ENCODE measurements around the gene NATD1. TPM values are rescaled to one million over a fixed set of nuclear protein-coding genes. Genes with fewer than 3 reads are reported as not detected.

NATD1 gene
- total and polyA plus RNA-seq, 2 experiments from 2014 or later, result 2.1 to 8.1 TPM

DNA sequence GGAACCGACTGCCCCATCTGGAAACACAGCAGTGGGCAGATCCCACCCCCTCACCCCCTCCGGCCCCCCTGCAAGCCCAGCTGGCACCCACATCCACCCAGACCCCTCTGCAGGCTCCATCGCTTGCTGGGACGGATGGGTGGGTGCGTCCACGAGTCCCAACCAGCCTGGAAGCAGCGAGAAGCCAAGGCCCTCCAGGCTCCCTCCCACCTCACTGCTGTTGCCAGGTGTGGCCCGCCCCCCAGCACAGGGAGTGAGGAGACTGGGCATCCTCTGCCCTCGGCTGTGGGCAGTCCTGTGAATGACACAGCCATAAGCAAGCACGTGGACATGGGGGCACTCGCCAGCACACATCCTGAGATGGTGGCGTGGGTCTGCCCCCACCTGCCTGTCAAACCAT lies 50.7 kb downstream of the NATD1 start:
- Mint-ChIP-seq H3K36me3 (ENCODE audit: low read depth) (peaks cover 24% of the 10 kb centered on the region), H3K4me1 (peaks cover 52% of the 10 kb centered on the region), H3K27me3 (ENCODE audit: insufficient read depth, low read depth, poor library complexity) (peaks cover 5% of the 10 kb centered on the region), H3K9me3 (no peaks in the 10 kb centered on the region), H3K4me3 (no peak overlapping the region), H3K27ac (no peak overlapping the region)
- Histone ChIP-seq H3K4me1 (ENCODE audit: insufficient read depth) (peaks cover 48% of the 10 kb centered on the region), H3K4me3 (no peak overlapping the region), H3K36me3 (ENCODE audit: insufficient read depth) (peaks cover 7% of the 10 kb centered on the region), H3K79me2 (replicated peaks; ENCODE audit: insufficient read depth) (peaks cover 95% of the 10 kb centered on the region), H3K27me3 (ENCODE audit: insufficient read depth) (no peaks in the 10 kb centered on the region), H3K27ac (ENCODE audit: low read depth) (no peak overlapping the region), H3K4me2 (no peak overlapping the region), H2AFZ (no peak overlapping the region), H3F3A (replicated peaks; ENCODE audit: low read depth) (peaks cover 29% of the 10 kb centered on the region), H4K20me1 (replicated peaks; ENCODE audit: insufficient read depth) (peaks cover 77% of the 10 kb centered on the region), H3K9me2 (ENCODE audit: insufficient read depth) (no peaks in the 10 kb centered on the region)
- TF ChIP-seq NANOG (IDR thresholded peaks at IDR 0.05; ENCODE audit: borderline replicate concordance) (no peak), EZH2 (IDR thresholded peaks at IDR 0.05; ENCODE audit: low read depth, unreplicated experiment) (no peak), CREB1 (CRISPR knock-in tag; IDR thresholded peaks at IDR 0.05; ENCODE audit: low read depth) (no peak), JUNB (IDR thresholded peaks at IDR 0.05; ENCODE audit: unreplicated experiment) (no peak), POLR2AphosphoS5 (IDR thresholded peaks at IDR 0.05; ENCODE audit: low read depth) (no peak), ZNF331 (CRISPR knock-in tag; IDR thresholded peaks at IDR 0.05; ENCODE audit: low read depth) (no peak)
- TF ChIP-seq, protein P1, sequence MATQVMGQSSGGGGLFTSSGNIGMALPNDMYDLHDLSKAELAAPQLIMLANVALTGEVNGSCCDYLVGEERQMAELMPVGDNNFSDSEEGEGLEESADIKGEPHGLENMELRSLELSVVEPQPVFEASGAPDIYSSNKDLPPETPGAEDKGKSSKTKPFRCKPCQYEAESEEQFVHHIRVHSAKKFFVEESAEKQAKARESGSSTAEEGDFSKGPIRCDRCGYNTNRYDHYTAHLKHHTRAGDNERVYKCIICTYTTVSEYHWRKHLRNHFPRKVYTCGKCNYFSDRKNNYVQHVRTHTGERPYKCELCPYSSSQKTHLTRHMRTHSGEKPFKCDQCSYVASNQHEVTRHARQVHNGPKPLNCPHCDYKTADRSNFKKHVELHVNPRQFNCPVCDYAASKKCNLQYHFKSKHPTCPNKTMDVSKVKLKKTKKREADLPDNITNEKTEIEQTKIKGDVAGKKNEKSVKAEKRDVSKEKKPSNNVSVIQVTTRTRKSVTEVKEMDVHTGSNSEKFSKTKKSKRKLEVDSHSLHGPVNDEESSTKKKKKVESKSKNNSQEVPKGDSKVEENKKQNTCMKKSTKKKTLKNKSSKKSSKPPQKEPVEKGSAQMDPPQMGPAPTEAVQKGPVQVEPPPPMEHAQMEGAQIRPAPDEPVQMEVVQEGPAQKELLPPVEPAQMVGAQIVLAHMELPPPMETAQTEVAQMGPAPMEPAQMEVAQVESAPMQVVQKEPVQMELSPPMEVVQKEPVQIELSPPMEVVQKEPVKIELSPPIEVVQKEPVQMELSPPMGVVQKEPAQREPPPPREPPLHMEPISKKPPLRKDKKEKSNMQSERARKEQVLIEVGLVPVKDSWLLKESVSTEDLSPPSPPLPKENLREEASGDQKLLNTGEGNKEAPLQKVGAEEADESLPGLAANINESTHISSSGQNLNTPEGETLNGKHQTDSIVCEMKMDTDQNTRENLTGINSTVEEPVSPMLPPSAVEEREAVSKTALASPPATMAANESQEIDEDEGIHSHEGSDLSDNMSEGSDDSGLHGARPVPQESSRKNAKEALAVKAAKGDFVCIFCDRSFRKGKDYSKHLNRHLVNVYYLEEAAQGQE (IDR thresholded peaks at IDR 0.05; ENCODE audit: unreplicated experiment), result no peak
- DNase-seq (ENCODE audit: low spot score) (no peak), ATAC-seq (no peak)

DNA sequence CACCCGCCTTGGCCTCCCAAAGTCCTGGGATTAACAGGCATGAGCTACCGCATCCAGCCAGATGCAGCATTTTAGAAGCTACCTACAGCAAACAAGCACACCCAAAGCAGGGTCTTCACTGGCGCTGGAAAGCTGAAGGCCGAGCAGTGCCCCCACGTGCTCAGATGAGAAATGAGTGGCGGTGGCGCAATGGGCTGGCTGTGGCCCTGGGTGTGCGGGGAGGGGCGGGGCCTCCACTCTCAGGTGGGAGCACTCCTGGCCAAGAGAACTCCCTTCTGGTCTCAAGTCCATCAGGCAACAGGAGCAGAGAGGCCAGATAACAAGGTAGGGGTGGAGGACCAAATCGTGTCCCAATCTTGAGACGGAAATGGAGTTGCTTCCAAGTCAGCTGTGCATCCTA lies 51.3 kb downstream of the NATD1 start:
- Histone ChIP-seq H4K20me1 (replicated peaks; ENCODE audit: insufficient read depth) (peaks cover 77% of the 10 kb centered on the region), H3K36me3 (ENCODE audit: insufficient read depth) (peaks cover 8% of the 10 kb centered on the region), H3K27ac (ENCODE audit: low read depth) (no peak overlapping the region), H3K9me2 (ENCODE audit: insufficient read depth) (no peaks in the 10 kb centered on the region), H2AFZ (no peak overlapping the region), H3K4me3 (no peak overlapping the region), H3K27me3 (ENCODE audit: insufficient read depth) (no peaks in the 10 kb centered on the region), H3K4me1 (ENCODE audit: insufficient read depth) (peaks cover 48% of the 10 kb centered on the region), H3K4me2 (0 out of 2 replicates have a peak overlapping the region, but pooled peaks have one; percentile 70), H3K79me2 (replicated peaks; ENCODE audit: insufficient read depth) (peaks cover 95% of the 10 kb centered on the region), H3F3A (replicated peaks; ENCODE audit: low read depth) (peaks cover 31% of the 10 kb centered on the region)
- Mint-ChIP-seq H3K9me3 (no peaks in the 10 kb centered on the region), H3K4me1 (peaks cover 52% of the 10 kb centered on the region), H3K27ac (no peak overlapping the region), H3K36me3 (ENCODE audit: low read depth) (peaks cover 24% of the 10 kb centered on the region), H3K4me3 (no peak overlapping the region), H3K27me3 (ENCODE audit: insufficient read depth, low read depth, poor library complexity) (peaks cover 5% of the 10 kb centered on the region)
- no peak for ATAC-seq
- no peak for DNase-seq (ENCODE audit: low spot score)
- no peak for TF ChIP-seq NANOG (IDR thresholded peaks at IDR 0.05; ENCODE audit: borderline replicate concordance)
- no peak for TF ChIP-seq EZH2phosphoT487 (IDR thresholded peaks at IDR 0.05; ENCODE audit: unreplicated experiment)
- TF ChIP-seq, protein P2, sequence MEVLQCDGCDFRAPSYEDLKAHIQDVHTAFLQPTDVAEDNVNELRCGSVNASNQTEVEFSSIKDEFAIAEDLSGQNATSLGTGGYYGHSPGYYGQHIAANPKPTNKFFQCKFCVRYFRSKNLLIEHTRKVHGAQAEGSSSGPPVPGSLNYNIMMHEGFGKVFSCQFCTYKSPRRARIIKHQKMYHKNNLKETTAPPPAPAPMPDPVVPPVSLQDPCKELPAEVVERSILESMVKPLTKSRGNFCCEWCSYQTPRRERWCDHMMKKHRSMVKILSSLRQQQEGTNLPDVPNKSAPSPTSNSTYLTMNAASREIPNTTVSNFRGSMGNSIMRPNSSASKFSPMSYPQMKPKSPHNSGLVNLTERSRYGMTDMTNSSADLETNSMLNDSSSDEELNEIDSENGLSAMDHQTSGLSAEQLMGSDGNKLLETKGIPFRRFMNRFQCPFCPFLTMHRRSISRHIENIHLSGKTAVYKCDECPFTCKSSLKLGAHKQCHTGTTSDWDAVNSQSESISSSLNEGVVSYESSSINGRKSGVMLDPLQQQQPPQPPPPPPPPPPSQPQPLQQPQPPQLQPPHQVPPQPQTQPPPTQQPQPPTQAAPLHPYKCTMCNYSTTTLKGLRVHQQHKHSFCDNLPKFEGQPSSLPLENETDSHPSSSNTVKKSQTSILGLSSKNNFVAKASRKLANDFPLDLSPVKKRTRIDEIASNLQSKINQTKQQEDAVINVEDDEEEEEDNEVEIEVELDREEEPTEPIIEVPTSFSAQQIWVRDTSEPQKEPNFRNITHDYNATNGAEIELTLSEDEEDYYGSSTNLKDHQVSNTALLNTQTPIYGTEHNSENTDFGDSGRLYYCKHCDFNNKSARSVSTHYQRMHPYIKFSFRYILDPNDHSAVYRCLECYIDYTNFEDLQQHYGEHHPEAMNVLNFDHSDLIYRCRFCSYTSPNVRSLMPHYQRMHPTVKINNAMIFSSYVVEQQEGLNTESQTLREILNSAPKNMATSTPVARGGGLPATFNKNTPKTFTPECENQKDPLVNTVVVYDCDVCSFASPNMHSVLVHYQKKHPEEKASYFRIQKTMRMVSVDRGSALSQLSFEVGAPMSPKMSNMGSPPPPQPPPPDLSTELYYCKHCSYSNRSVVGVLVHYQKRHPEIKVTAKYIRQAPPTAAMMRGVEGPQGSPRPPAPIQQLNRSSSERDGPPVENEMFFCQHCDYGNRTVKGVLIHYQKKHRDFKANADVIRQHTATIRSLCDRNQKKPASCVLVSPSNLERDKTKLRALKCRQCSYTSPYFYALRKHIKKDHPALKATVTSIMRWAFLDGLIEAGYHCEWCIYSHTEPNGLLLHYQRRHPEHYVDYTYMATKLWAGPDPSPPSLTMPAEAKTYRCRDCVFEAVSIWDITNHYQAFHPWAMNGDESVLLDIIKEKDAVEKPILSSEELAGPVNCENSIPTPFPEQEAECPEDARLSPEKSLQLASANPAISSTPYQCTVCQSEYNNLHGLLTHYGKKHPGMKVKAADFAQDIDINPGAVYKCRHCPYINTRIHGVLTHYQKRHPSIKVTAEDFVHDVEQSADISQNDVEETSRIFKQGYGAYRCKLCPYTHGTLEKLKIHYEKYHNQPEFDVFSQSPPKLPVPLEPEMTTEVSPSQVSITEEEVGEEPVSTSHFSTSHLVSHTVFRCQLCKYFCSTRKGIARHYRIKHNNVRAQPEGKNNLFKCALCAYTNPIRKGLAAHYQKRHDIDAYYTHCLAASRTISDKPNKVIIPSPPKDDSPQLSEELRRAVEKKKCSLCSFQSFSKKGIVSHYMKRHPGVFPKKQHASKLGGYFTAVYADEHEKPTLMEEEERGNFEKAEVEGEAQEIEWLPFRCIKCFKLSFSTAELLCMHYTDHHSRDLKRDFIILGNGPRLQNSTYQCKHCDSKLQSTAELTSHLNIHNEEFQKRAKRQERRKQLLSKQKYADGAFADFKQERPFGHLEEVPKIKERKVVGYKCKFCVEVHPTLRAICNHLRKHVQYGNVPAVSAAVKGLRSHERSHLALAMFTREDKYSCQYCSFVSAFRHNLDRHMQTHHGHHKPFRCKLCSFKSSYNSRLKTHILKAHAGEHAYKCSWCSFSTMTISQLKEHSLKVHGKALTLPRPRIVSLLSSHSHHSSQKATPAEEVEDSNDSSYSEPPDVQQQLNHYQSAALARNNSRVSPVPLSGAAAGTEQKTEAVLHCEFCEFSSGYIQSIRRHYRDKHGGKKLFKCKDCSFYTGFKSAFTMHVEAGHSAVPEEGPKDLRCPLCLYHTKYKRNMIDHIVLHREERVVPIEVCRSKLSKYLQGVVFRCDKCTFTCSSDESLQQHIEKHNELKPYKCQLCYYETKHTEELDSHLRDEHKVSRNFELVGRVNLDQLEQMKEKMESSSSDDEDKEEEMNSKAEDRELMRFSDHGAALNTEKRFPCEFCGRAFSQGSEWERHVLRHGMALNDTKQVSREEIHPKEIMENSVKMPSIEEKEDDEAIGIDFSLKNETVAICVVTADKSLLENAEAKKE (CRISPR knock-in tag; IDR thresholded peaks at IDR 0.05), result no peak
- TF ChIP-seq JUNB (IDR thresholded peaks at IDR 0.05; ENCODE audit: unreplicated experiment), result no peak
- no peak for TF ChIP-seq ZNF331 (CRISPR knock-in tag; IDR thresholded peaks at IDR 0.05; ENCODE audit: low read depth)
- TF ChIP-seq, protein P3, sequence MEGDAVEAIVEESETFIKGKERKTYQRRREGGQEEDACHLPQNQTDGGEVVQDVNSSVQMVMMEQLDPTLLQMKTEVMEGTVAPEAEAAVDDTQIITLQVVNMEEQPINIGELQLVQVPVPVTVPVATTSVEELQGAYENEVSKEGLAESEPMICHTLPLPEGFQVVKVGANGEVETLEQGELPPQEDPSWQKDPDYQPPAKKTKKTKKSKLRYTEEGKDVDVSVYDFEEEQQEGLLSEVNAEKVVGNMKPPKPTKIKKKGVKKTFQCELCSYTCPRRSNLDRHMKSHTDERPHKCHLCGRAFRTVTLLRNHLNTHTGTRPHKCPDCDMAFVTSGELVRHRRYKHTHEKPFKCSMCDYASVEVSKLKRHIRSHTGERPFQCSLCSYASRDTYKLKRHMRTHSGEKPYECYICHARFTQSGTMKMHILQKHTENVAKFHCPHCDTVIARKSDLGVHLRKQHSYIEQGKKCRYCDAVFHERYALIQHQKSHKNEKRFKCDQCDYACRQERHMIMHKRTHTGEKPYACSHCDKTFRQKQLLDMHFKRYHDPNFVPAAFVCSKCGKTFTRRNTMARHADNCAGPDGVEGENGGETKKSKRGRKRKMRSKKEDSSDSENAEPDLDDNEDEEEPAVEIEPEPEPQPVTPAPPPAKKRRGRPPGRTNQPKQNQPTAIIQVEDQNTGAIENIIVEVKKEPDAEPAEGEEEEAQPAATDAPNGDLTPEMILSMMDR (conservative IDR thresholded peaks at IDR 0.05; ENCODE audit: low read depth in 2 of 2), result no peak

Data from GM23338 (cell line).